Kidney (tissue), 14 donors: ENCODE data around the gene HTR1D. TPM values are rescaled to one million over a fixed set of nuclear protein-coding genes. Genes with fewer than 3 reads are reported as not detected.

Experiments used
- DNase-seq, 5 donors: peaks; one replicate each; pipeline ENCODE4 v3.0.0-alpha.2; 2013 to 2020
- FAIRE-seq: peaks from 2 replicates; lab custom pipeline; 2012; peaks lifted over from hg19 to GRCh38; lab: Jason Lieb, UNC
- H3K27ac ChIP-seq, 2 donors: one replicate each; pipeline ENCODE4 v1.7.0; 2013; ENCODE audit warnings: low read depth in 2 of 2, low read length in 2 of 2, inconsistent platforms in 1 of 2
- H3K27me3 ChIP-seq: one replicate; pipeline ENCODE4 v1.7.1; 2013; ENCODE audit warnings: low read length, inconsistent platforms; ENCODE audit not compliant: control insufficient read depth, insufficient read depth
- H3K36me3 ChIP-seq, 3 donors: one replicate each; pipeline versions ENCODE4 v1.7.0 to v1.7.1; 2013; ENCODE audit warnings: low read length in 3 of 3, control low read depth in 1 of 3, inconsistent platforms in 1 of 3; ENCODE audit not compliant: insufficient read depth in 3 of 3, control insufficient read depth in 2 of 3
- H3K4me1 ChIP-seq, 3 donors: one replicate each; pipeline versions ENCODE4 v1.7.0 to v1.7.1; 2013; ENCODE audit warnings: low read length in 3 of 3, inconsistent platforms in 1 of 3, low read depth in 1 of 3; ENCODE audit not compliant: control insufficient read depth in 2 of 3, insufficient read depth in 2 of 3
- H3K4me3 ChIP-seq, 3 donors: one replicate each; pipeline versions ENCODE4 v1.7.0 to v1.8.1; 2013; ENCODE audit warnings: low read length in 3 of 3, control low read depth in 1 of 3, inconsistent platforms in 1 of 3
- H3K9ac ChIP-seq, 3 donors: one replicate each; pipeline versions ENCODE4 v1.7.0 to v1.7.1; 2013; ENCODE audit warnings: low read length in 3 of 3, control low read depth in 1 of 3, inconsistent platforms in 1 of 3
- H3K9me3 ChIP-seq, 3 donors: one replicate each; pipeline versions ENCODE4 v1.7.0 to v1.7.1; 2013; ENCODE audit warnings: low read length in 3 of 3, control low read depth in 1 of 3, inconsistent platforms in 1 of 3; ENCODE audit not compliant: control insufficient read depth in 2 of 3, insufficient read depth in 1 of 3
- intact Hi-C: fragments of 100-400 bp; cut with DNase I; formaldehyde crosslinking; loops from one replicate; pipeline ENCODE4 v1.11.1; 2022
- polyA plus RNA-seq: library from polyadenylated mRNA; stranded (reverse); fragments of 350-450 nt; fragmentation: Illumina TruSeq; extraction: RNeasy Lipid Tissue Mini Kit (QIAGEN cat#74804); gene quantifications from one replicate; pipeline ENCODE4 v1.2.3, GENCODE V29; 2014; ENCODE audit warnings: low read depth, low replicate concordance; ENCODE audit not compliant: insufficient read depth
- total RNA-seq: library from RNA; stranded (reverse); fragmentation: NEBNext Ultra II Directional; extraction: Animal tissue kit (Norgen Biotek cat#: 25700); gene quantifications from one replicate; pipeline ENCODE4 v1.2.1, GENCODE V29; 2021
- TF ChIP-seq, protein P1 (sequence below): IDR thresholded peaks from 3 replicates; pipeline ENCODE4 v1.5.1; 2012; ENCODE audit warnings: mild to moderate bottlenecking, moderate library complexity, borderline replicate concordance; ENCODE audit not compliant: insufficient read depth; ENCODE audit errors: extremely low read depth
- donor health status: control.
- donor health status: control.
- donor health status: control.
- donor health status: control.
- donor health status: control.
- donor health status: DM: yes; HTN: yes; CAD: no.
- donor health status: Normal renal cell carcinoma (clear cell type).

The HTR1D gene
- total and polyA plus RNA-seq, 2 donors from 2014 or later: 0.09 TPM; not detected in 1

DNA sequence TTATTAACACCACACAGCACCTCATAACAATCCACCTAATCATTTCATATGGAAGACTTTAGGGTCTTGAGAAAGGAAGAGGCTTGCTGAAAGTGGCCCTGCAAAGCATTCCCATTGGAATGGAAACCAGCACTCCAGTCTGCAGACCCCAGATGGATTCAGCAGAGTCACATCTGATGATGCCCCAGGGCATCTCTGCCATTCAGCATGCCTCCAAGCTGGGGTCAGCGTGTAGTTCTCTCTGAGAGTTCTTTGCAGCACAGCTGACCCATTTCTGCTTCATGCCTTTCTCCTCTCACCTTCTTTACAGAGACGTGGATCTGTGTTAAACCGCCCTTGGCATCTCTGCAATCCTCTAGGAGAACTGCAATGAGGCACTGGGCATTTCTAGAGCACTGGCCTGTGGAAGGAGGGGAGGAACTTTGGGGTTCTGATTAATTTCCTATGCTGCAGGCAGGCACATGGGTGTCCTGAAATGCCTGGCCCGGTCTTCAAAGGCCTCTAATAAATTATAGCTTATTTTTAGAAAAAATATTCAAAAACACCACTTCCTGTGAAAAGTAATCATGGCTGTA lies 46.0 kb downstream of the HTR1D start:
- no peaks in the 10 kb centered on the region for H3K36me3 ChIP-seq
- no peak overlapping the region for H3K27ac ChIP-seq
- no peaks in the 10 kb centered on the region for H3K9me3 ChIP-seq
- H3K9ac ChIP-seq: peak overlapping the region in 1 of 3 donors; percentile 58
- no peaks in the 10 kb centered on the region for H3K27me3 ChIP-seq
- no peak for FAIRE-seq
- H3K4me3 ChIP-seq: no peak overlapping the region
- intact Hi-C loops: no loop called here
- TF ChIP-seq, protein P1, sequence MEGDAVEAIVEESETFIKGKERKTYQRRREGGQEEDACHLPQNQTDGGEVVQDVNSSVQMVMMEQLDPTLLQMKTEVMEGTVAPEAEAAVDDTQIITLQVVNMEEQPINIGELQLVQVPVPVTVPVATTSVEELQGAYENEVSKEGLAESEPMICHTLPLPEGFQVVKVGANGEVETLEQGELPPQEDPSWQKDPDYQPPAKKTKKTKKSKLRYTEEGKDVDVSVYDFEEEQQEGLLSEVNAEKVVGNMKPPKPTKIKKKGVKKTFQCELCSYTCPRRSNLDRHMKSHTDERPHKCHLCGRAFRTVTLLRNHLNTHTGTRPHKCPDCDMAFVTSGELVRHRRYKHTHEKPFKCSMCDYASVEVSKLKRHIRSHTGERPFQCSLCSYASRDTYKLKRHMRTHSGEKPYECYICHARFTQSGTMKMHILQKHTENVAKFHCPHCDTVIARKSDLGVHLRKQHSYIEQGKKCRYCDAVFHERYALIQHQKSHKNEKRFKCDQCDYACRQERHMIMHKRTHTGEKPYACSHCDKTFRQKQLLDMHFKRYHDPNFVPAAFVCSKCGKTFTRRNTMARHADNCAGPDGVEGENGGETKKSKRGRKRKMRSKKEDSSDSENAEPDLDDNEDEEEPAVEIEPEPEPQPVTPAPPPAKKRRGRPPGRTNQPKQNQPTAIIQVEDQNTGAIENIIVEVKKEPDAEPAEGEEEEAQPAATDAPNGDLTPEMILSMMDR: no peak
- peak in 1 of 5 donors; percentile 29 for DNase-seq
- H3K4me1 ChIP-seq: peaks cover 0 to 17% (median 13%) of the 10 kb centered on the region in 3 donors

DNA sequence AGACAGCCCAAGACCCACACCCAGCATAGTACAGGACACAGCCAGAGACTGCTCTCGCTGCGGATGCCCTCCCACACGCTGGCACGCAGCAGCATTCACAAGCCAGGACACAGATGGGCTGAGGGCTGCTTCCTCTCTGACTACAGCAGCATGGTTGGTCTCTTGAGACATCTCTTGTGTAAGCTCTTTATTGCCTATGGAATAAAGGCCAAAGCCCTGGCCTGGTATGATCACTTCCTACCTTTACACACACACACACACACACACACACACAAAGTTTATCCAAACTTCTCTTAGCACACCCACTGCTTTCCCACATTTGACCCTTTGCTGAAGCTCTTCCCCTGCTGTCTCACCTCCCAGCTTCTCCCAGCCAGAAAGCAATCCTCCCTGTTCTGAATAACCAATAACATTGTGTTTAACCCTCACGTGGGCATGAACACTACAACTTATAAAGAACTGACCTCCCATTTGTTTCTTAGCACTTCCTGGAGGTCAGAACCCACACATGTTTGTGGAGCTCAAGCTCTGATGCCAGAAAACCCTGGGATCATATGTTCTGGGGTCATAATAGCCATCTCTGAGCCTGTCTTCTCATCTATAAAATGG lies 47.5 kb downstream of the HTR1D start:
- DNase-seq (peak; percentile 37 to 84 (median 60)), FAIRE-seq (no peak)
- TF ChIP-seq, protein P1: no peak
- H3K27me3 ChIP-seq: no peaks in the 10 kb centered on the region
- no peak overlapping the region for H3K9ac ChIP-seq
- H3K4me3 ChIP-seq: no peak overlapping the region
- intact Hi-C loops: no loop called here
- H3K36me3 ChIP-seq: no peaks in the 10 kb centered on the region
- no peaks in the 10 kb centered on the region for H3K9me3 ChIP-seq
- H3K4me1 ChIP-seq: peaks cover 0 to 23% (median 19%) of the 10 kb centered on the region in 3 donors
- peak overlapping the region in 1 of 2 donors; percentile 60 for H3K27ac ChIP-seq

DNA sequence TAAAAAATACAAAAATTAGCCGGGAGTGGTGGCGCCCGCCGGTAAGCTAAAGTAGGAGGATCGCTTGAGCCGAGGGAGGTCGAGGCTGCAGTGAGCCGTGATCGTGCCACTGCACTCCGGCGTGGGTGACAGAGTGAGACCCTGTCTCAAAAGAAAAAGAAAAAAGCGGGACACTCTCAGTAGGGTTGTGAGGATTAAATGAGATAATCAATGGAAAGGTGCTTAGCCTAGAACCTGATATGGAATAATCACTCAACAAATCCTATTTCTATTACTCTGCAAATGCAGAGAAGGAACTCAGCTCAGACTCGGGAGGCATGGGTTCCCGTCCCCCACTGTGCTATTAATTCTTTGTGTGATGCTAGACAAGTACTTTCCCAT lies 48.1 kb downstream of the HTR1D start:
- no peak for FAIRE-seq
- no peak overlapping the region for H3K9ac ChIP-seq
- H3K36me3 ChIP-seq: no peaks in the 10 kb centered on the region
- peak overlapping the region in 1 of 3 donors; percentile 81 for H3K4me3 ChIP-seq
- intact Hi-C loops: no loop called here
- no peaks in the 10 kb centered on the region for H3K9me3 ChIP-seq
- TF ChIP-seq, protein P1: no peak
- peak overlapping the region in 1 of 2 donors; percentile 60 for H3K27ac ChIP-seq
- DNase-seq: no peak
- peaks cover 0 to 23% (median 19%) of the 10 kb centered on the region in 3 donors for H3K4me1 ChIP-seq
- no peaks in the 10 kb centered on the region for H3K27me3 ChIP-seq
